Lung (tissue), 12 donors: Measurements from ENCODE around the gene GMPR. TPM values are rescaled to one million over a fixed set of nuclear protein-coding genes. Genes with fewer than 3 reads are reported as not detected.

Experiments
- ATAC-seq: fragments of 200-7000 bp; cut with Tn5 transposase; one replicate; pipeline ENCODE4 v1.9.1; 2020; ENCODE audit warnings: moderate number of reproducible peaks; ENCODE audit not compliant: insufficient read depth, low FRiP score
- DNase-seq, 3 donors: peaks; one replicate each; pipeline ENCODE4 v3.0.0-alpha.2; 2013 to 2017
- H3K27ac ChIP-seq, 2 donors: one replicate each; pipeline ENCODE4 v1.5.1; 2013; ENCODE audit warnings: mild to moderate bottlenecking in 2 of 2, moderate library complexity in 2 of 2, control low read depth in 1 of 2, inconsistent platforms in 1 of 2, low read depth in 1 of 2, low read length in 1 of 2
- H3K27me3 ChIP-seq, 3 donors: one replicate each; pipeline ENCODE4 v1.5.1; 2013; ENCODE audit warnings: low read length in 2 of 3; ENCODE audit not compliant: control insufficient read depth in 3 of 3, insufficient read depth in 3 of 3
- H3K36me3 ChIP-seq, 4 donors: one replicate each; pipeline ENCODE4 v1.5.1; 2013; ENCODE audit warnings: low read length in 4 of 4, mild to moderate bottlenecking in 1 of 4, moderate library complexity in 1 of 4; ENCODE audit not compliant: control insufficient read depth in 4 of 4, insufficient read depth in 4 of 4
- H3K4me1 ChIP-seq, 5 donors: one replicate each; pipeline ENCODE4 v1.5.1; 2013; ENCODE audit warnings: low read length in 5 of 5, mild to moderate bottlenecking in 2 of 5, moderate library complexity in 1 of 5; ENCODE audit not compliant: control insufficient read depth in 5 of 5, insufficient read depth in 5 of 5
- H3K4me3 ChIP-seq: one replicate; pipeline ENCODE4 v1.5.1; 2013; ENCODE audit warnings: mild to moderate bottlenecking, control low read depth, moderate library complexity
- H3K9ac ChIP-seq, 2 donors: one replicate each; pipeline ENCODE4 v1.5.1; 2013; ENCODE audit warnings: low read length in 2 of 2, control low read depth in 1 of 2; ENCODE audit not compliant: insufficient read depth in 1 of 2
- H3K9me3 ChIP-seq, 4 donors: one replicate each; pipeline ENCODE4 v1.5.1; 2013; ENCODE audit warnings: low read length in 3 of 4, mild to moderate bottlenecking in 1 of 4, moderate library complexity in 1 of 4; ENCODE audit not compliant: control insufficient read depth in 4 of 4, insufficient read depth in 3 of 4
- WGBS, 2 donors: extraction: QIAGEN DNeasy Blood & Tissue Kit; methylation state at CpG; one replicate each; pipeline ENCODE4 v1.1.7; 2013; 5-methylcytosine and 5-hydroxymethylcytosine counted together
- polyA plus RNA-seq, 2 donors: library from polyadenylated mRNA; stranded (reverse); fragments of 200-250 nt; gene quantifications; one replicate each; pipeline ENCODE4 v1.2.1, GENCODE V29; 2013
- total RNA-seq, 2 donors: library from RNA; depleted of rRNA in 1 of 2; stranded (reverse); fragments of >200 nt in 1 of 2; gene quantifications; one replicate each; pipeline ENCODE4 v1.2.1, GENCODE V29; 2014 to 2021
- TF ChIP-seq, protein P1 (sequence below): IDR thresholded peaks from 2 replicates; pipeline ENCODE4 v1.5.1; 2012; ENCODE audit warnings: mild to moderate bottlenecking; ENCODE audit errors: control extremely low read depth, extremely low read depth
- donor health status: control.
- donor health status: control.
- donor health status: Bipolar disorder and iron deficiency.
- donor health status: healthy.
- donor health status: DM: yes; HTN: yes; CAD: no.

GMPR gene
- total and polyA plus RNA-seq, 4 donors, result 8.6 to 16.6 (median 12.9) TPM

GRCh38 chr6:16295471-16295870 lies 57.1 kb downstream of the GMPR start:
- H3K9me3 ChIP-seq, result no peaks in the 10 kb centered on the region
- no peak overlapping the region for H3K27ac ChIP-seq
- H3K4me3 ChIP-seq, result no peak overlapping the region
- 91 to 96% methylated on average over 5 of the region's 5 CpGs for WGBS, 2 donors
- ATAC-seq (no peak), DNase-seq (no peak)
- H3K4me1 ChIP-seq, result no peaks in the 10 kb centered on the region
- H3K27me3 ChIP-seq, result no peaks in the 10 kb centered on the region
- H3K9ac ChIP-seq, result no peak overlapping the region
- TF ChIP-seq, protein P1, sequence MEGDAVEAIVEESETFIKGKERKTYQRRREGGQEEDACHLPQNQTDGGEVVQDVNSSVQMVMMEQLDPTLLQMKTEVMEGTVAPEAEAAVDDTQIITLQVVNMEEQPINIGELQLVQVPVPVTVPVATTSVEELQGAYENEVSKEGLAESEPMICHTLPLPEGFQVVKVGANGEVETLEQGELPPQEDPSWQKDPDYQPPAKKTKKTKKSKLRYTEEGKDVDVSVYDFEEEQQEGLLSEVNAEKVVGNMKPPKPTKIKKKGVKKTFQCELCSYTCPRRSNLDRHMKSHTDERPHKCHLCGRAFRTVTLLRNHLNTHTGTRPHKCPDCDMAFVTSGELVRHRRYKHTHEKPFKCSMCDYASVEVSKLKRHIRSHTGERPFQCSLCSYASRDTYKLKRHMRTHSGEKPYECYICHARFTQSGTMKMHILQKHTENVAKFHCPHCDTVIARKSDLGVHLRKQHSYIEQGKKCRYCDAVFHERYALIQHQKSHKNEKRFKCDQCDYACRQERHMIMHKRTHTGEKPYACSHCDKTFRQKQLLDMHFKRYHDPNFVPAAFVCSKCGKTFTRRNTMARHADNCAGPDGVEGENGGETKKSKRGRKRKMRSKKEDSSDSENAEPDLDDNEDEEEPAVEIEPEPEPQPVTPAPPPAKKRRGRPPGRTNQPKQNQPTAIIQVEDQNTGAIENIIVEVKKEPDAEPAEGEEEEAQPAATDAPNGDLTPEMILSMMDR, result no peak
- H3K36me3 ChIP-seq, result peaks cover 0 to 11% (median 0%) of the 10 kb centered on the region in 4 donors

DNA sequence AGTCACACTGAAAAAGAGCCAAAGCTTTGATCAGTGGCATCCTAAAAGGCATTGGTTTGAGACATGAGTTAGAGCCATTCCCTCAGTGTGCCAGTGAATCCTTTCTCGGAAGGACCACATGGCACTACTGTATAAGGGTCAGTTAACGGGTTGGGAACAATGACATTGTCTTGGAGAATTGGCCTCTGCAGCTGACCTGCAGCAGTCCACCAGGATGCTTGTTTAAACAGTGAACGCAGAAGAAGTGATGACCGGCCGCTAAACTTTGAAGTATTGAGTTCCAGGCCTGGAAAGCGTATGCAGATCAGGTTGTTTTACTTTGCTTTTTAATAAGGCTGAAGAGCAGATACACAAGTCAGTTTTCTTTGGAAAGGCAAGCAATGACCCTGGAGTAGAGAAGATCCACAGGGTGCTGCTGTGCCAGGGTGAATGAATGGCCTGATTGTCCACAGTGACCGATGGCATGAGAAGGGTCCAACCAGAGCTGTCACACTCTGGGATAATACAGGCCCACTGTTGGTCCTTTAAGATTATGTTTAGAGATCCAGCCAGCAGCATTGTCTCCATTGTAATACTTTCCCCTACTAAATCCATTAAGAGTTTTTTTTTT lies 57.8 kb downstream of the GMPR start:
- 96 to 97% methylated on average over 7 of the region's 7 CpGs for WGBS, 2 donors
- no peaks in the 10 kb centered on the region for H3K27me3 ChIP-seq
- no peaks in the 10 kb centered on the region for H3K9me3 ChIP-seq
- H3K4me1 ChIP-seq, result no peaks in the 10 kb centered on the region
- no peak overlapping the region for H3K4me3 ChIP-seq
- ATAC-seq (no peak), DNase-seq (no peak)
- TF ChIP-seq, protein P1, result no peak
- no peak overlapping the region for H3K27ac ChIP-seq
- peaks cover 0 to 11% (median 0%) of the 10 kb centered on the region in 4 donors for H3K36me3 ChIP-seq
- no peak overlapping the region for H3K9ac ChIP-seq

DNA sequence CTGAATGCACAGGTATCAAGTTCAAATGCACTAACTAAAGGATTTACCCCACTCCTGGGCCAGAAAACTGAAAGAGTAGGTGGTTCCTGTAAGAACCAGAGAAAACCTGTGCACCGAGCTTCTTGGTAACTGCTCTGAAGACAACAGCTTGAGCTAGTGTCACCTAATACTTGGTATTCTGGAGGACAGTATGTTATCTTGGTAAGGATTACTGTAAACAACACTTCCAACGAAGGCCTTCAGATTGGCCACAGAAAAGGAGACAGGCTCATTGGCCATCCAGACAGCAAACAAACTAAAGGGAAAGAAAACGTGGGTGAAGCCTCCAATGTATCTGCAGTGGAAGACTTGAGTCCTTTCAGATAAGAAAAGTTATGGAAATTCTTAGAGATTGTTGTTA lies 61.5 kb downstream of the GMPR start:
- no peaks in the 10 kb centered on the region for H3K27me3 ChIP-seq
- 88% methylated on average over 3 of the region's 3 CpGs for WGBS, 2 donors
- ATAC-seq (no peak), DNase-seq (no peak)
- H3K36me3 ChIP-seq, result peaks cover 0 to 16% (median 2%) of the 10 kb centered on the region in 4 donors
- TF ChIP-seq, protein P1, result no peak
- H3K4me1 ChIP-seq, result peaks cover 0 to 4% (median 0%) of the 10 kb centered on the region in 5 donors
- H3K27ac ChIP-seq, result no peak overlapping the region
- H3K9me3 ChIP-seq, result no peaks in the 10 kb centered on the region
- no peak overlapping the region for H3K9ac ChIP-seq
- no peak overlapping the region for H3K4me3 ChIP-seq

GRCh38 chr6:16301511-16301910 lies 63.1 kb downstream of the GMPR start:
- TF ChIP-seq, protein P1, result no peak
- Histone ChIP-seq H3K27me3 (no peaks in the 10 kb centered on the region), H3K36me3 (peaks cover 0 to 18% (median 2%) of the 10 kb centered on the region in 4 donors), H3K9me3 (no peaks in the 10 kb centered on the region), H3K4me1 (peaks cover 0 to 4% (median 0%) of the 10 kb centered on the region in 5 donors), H3K4me3 (no peak overlapping the region), H3K27ac (no peak overlapping the region), H3K9ac (no peak overlapping the region)
- ATAC-seq (no peak), DNase-seq (no peak)
- WGBS, 2 donors, result 92% methylated on average over 7 of the region's 7 CpGs
